ENCODE data around the gene GORASP1.

GORASP1 gene

DNA sequence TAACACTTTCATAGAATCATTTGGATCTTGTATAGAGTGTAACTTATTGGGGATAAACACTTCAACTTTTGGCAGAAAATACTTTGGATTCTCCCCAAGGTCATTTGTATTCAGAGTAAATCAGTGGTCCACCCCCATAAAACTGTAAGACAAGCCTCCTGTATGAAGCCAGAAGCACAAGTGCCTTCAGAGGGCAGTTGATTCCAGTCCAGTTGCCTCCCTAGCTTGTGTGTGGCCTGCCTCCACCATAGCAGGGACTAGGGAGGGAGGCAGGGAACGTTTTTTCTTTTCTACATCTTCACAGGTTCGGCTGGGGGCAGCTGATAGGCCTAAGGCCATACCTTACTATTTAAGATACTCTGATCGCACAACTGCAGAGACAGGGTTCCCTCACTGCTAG lies 11.6 kb downstream of the GORASP1 start:
- H3K27me3 ChIP-seq (ENCODE audit: control insufficient read depth in 1 of 2, insufficient read depth in 2 of 2, low read length in 2 of 2) = no peaks in the 10 kb centered on the region
- peaks cover 38 to 93% of the 10 kb centered on the region in 2 donors for H3K36me3 ChIP-seq (ENCODE audit: control insufficient read depth in 1 of 2, insufficient read depth in 2 of 2, low read length in 2 of 2)
- no peak overlapping the region for H3K4me3 ChIP-seq (ENCODE audit: low read depth in 1 of 2, low read length in 2 of 2)
- H3K4me1 ChIP-seq (ENCODE audit: control insufficient read depth in 1 of 2, insufficient read depth in 2 of 2, low read length in 2 of 2) = no peaks in the 10 kb centered on the region
- H3K9ac ChIP-seq (ENCODE audit: low read depth in 1 of 2, low read length in 2 of 2) = no peak overlapping the region
- H3K9me3 ChIP-seq (ENCODE audit: control insufficient read depth in 1 of 2, low read length in 2 of 2) = no peaks in the 10 kb centered on the region
- no peak overlapping the region for H3K27ac ChIP-seq (ENCODE audit: low read depth, low read length)

DNA sequence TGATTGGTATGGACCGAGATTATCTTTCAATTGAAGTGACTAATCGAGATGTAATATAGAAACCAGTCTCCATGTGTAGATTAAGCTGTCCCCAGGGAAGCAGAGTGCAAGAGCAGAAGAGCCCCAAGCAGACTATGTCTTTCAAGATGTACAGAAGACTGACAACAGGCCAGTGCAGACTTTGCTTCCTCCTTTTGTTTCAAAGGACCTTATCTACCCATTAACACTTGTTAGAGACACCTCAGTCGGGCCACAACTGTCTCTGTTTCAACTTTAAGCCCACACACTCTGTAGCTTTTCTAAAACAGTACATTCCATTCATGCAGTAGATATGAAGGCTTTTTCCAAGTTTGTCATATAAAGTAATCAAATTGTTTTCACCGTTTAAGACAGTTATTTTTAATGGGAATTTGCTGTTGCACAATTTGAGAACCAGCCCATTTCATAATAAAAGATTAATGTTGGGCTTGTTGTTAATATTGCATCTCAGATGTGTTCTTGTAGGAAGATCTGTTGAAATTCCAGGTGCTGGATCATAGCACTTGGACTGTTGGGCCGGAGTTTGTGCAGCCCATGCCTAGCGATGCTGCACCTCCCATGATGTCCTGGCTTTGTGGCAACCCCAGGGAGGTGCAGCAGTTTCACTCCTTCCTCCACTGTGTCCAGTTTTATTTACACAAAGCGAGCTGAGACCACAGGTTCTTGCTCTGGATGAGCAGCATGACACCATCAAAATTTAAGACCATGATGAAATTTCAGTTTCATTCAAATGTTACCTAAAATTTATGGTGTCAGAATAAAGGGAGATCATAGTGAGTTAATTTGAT lies 12.4 kb downstream of the GORASP1 start:
- Histone ChIP-seq H3K36me3 (ENCODE audit: control insufficient read depth in 1 of 2, insufficient read depth in 2 of 2, low read length in 2 of 2) (peaks cover 38 to 87% of the 10 kb centered on the region in 2 donors), H3K4me3 (ENCODE audit: low read depth in 1 of 2, low read length in 2 of 2) (no peak overlapping the region), H3K27ac (ENCODE audit: low read depth, low read length) (no peak overlapping the region), H3K27me3 (ENCODE audit: control insufficient read depth in 1 of 2, insufficient read depth in 2 of 2, low read length in 2 of 2) (no peaks in the 10 kb centered on the region), H3K9me3 (ENCODE audit: control insufficient read depth in 1 of 2, low read length in 2 of 2) (no peaks in the 10 kb centered on the region), H3K9ac (ENCODE audit: low read depth in 1 of 2, low read length in 2 of 2) (no peak overlapping the region), H3K4me1 (ENCODE audit: control insufficient read depth in 1 of 2, insufficient read depth in 2 of 2, low read length in 2 of 2) (no peaks in the 10 kb centered on the region)

DNA sequence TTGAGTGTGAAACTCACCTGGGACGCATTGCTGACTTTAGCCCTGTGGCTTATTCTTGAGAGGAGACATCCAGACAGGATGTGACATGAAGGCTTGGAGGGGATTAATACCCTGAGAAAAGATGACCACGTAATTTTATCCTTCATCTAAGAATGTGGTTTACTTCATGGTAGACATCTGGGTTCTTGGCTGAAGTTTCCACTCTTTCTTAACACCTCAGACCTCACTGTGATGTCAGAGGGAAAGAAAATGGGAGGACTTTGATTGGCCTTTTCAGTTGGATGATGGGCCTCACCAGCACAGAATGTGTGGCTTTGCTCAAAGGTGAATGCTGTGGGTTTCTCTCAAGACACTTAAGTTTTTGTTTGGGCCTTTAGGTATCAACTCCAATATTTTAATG lies 16.5 kb downstream of the GORASP1 start:
- Histone ChIP-seq H3K9me3 (ENCODE audit: control insufficient read depth in 1 of 2, low read length in 2 of 2) (no peaks in the 10 kb centered on the region), H3K27me3 (ENCODE audit: control insufficient read depth in 1 of 2, insufficient read depth in 2 of 2, low read length in 2 of 2) (no peaks in the 10 kb centered on the region), H3K36me3 (ENCODE audit: control insufficient read depth in 1 of 2, insufficient read depth in 2 of 2, low read length in 2 of 2) (peaks cover 33 to 85% of the 10 kb centered on the region in 2 donors), H3K4me3 (ENCODE audit: low read depth in 1 of 2, low read length in 2 of 2) (no peak overlapping the region), H3K27ac (ENCODE audit: low read depth, low read length) (no peak overlapping the region), H3K9ac (ENCODE audit: low read depth in 1 of 2, low read length in 2 of 2) (no peak overlapping the region), H3K4me1 (ENCODE audit: control insufficient read depth in 1 of 2, insufficient read depth in 2 of 2, low read length in 2 of 2) (no peaks in the 10 kb centered on the region)

DNA sequence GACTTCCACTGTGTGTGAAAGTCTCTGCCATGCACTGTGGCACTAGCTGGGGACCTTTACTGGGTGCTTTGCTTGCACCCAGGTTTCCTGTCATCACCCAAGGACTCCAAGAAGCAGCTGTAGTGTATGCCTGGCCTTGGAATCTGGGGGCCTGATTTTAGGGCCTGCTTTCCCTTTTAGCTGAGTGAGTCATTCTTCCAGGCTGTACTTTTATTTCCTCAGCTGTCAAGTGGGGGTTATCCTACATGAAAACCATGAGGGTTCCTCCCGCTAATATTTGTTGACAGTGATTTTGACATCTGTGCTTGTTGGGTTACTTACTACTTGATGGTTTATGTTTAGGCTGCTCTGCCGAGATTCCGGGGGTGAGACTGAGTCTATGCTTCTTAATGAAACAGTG lies 18.5 kb downstream of the GORASP1 start:
- Histone ChIP-seq H3K36me3 (ENCODE audit: control insufficient read depth in 1 of 2, insufficient read depth in 2 of 2, low read length in 2 of 2) (peaks cover 37 to 70% of the 10 kb centered on the region in 2 donors), H3K9ac (ENCODE audit: low read depth in 1 of 2, low read length in 2 of 2) (no peak overlapping the region), H3K27me3 (ENCODE audit: control insufficient read depth in 1 of 2, insufficient read depth in 2 of 2, low read length in 2 of 2) (no peaks in the 10 kb centered on the region), H3K4me3 (ENCODE audit: low read depth in 1 of 2, low read length in 2 of 2) (no peak overlapping the region), H3K4me1 (ENCODE audit: control insufficient read depth in 1 of 2, insufficient read depth in 2 of 2, low read length in 2 of 2) (no peaks in the 10 kb centered on the region), H3K27ac (ENCODE audit: low read depth, low read length) (no peak overlapping the region), H3K9me3 (ENCODE audit: control insufficient read depth in 1 of 2, low read length in 2 of 2) (no peaks in the 10 kb centered on the region)

DNA sequence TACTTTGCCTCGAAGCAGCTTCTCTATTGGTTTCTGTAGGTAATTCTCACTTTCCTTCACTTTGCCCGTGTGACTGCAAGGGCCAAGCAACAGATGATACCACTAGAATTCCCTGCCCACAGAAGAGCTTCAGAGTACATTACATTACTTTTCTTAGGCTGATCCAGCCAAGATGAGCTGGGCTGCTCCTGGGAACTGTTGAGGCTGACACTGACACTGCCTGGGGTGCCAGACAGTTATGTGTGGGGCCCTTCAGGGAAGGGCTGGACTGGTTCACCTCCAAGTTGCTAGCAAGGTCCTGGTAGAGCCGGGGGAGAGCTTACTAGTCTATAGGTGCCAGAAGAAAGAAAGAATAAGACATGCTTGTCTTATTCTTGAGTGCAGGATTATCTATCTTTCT lies 19.0 kb downstream of the GORASP1 start:
- Histone ChIP-seq H3K27me3 (ENCODE audit: control insufficient read depth in 1 of 2, insufficient read depth in 2 of 2, low read length in 2 of 2) (no peaks in the 10 kb centered on the region), H3K4me1 (ENCODE audit: control insufficient read depth in 1 of 2, insufficient read depth in 2 of 2, low read length in 2 of 2) (no peaks in the 10 kb centered on the region), H3K4me3 (ENCODE audit: low read depth in 1 of 2, low read length in 2 of 2) (no peak overlapping the region), H3K9ac (ENCODE audit: low read depth in 1 of 2, low read length in 2 of 2) (no peak overlapping the region), H3K9me3 (ENCODE audit: control insufficient read depth in 1 of 2, low read length in 2 of 2) (no peaks in the 10 kb centered on the region), H3K27ac (ENCODE audit: low read depth, low read length) (no peak overlapping the region), H3K36me3 (ENCODE audit: control insufficient read depth in 1 of 2, insufficient read depth in 2 of 2, low read length in 2 of 2) (peaks cover 37 to 68% of the 10 kb centered on the region in 2 donors)

DNA sequence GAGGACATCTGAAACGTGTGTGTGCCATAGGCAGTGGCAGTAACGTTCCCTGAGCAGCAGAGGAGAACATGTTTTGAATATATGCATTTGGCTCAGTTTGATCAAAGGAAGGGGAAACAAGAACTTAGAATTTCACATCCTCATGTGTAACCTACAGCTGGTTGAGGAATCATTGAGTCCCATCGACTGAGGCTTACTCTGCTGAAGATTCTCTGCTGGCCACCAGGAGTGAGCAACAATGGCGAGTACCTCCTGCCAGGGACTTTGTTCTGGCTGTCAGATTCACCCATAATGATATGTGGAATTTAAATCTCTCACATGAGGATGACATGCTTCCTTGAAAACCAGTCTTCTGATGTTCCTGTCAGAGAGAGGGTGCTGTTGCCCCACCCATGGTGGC lies 21.3 kb downstream of the GORASP1 start:
- Histone ChIP-seq H3K4me3 (ENCODE audit: low read depth in 1 of 2, low read length in 2 of 2) (no peak overlapping the region), H3K27ac (ENCODE audit: low read depth, low read length) (no peak overlapping the region), H3K9me3 (ENCODE audit: control insufficient read depth in 1 of 2, low read length in 2 of 2) (no peaks in the 10 kb centered on the region), H3K27me3 (ENCODE audit: control insufficient read depth in 1 of 2, insufficient read depth in 2 of 2, low read length in 2 of 2) (no peaks in the 10 kb centered on the region), H3K36me3 (ENCODE audit: control insufficient read depth in 1 of 2, insufficient read depth in 2 of 2, low read length in 2 of 2) (peaks cover 36 to 57% of the 10 kb centered on the region in 2 donors), H3K9ac (ENCODE audit: low read depth in 1 of 2, low read length in 2 of 2) (no peak overlapping the region), H3K4me1 (ENCODE audit: control insufficient read depth in 1 of 2, insufficient read depth in 2 of 2, low read length in 2 of 2) (no peaks in the 10 kb centered on the region)

DNA sequence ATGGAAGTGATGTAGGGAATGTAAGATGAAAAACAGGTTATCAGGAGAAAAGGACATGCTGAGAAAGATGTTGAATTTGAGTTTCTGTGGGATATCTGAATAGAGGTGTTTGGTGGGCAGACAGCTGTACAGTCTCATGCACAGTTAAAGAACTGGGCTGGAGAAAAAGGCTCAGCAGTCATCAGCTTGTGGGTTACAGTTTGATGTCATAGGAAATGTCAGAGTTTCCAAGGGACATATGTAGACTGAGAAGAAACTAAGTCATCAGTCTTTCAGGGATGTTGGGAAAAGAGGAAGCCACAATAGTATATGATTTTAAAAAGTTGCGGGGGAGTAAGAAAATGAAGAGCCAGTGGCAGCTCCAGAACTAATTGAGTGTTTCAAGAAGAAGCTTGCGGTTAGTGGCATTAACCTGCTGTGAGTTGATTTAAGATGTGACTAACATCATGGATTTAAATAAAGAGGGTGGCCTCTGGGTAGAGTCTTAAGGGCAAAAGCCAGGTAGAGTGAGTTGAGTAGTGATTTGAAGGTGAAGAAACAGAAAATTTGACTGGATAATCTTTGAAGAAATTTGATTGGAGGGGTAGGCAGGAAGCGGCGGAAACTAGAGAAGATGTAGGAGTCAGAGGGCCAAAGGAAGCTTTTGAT lies 24.6 kb downstream of the GORASP1 start:
- H3K4me3 ChIP-seq (ENCODE audit: low read depth in 1 of 2, low read length in 2 of 2) = no peak overlapping the region
- peaks cover 23 to 50% of the 10 kb centered on the region in 2 donors for H3K36me3 ChIP-seq (ENCODE audit: control insufficient read depth in 1 of 2, insufficient read depth in 2 of 2, low read length in 2 of 2)
- no peak overlapping the region for H3K9ac ChIP-seq (ENCODE audit: low read depth in 1 of 2, low read length in 2 of 2)
- H3K9me3 ChIP-seq (ENCODE audit: control insufficient read depth in 1 of 2, low read length in 2 of 2) = no peaks in the 10 kb centered on the region
- no peak overlapping the region for H3K27ac ChIP-seq (ENCODE audit: low read depth, low read length)
- no peaks in the 10 kb centered on the region for H3K4me1 ChIP-seq (ENCODE audit: control insufficient read depth in 1 of 2, insufficient read depth in 2 of 2, low read length in 2 of 2)
- no peaks in the 10 kb centered on the region for H3K27me3 ChIP-seq (ENCODE audit: control insufficient read depth in 1 of 2, insufficient read depth in 2 of 2, low read length in 2 of 2)

DNA sequence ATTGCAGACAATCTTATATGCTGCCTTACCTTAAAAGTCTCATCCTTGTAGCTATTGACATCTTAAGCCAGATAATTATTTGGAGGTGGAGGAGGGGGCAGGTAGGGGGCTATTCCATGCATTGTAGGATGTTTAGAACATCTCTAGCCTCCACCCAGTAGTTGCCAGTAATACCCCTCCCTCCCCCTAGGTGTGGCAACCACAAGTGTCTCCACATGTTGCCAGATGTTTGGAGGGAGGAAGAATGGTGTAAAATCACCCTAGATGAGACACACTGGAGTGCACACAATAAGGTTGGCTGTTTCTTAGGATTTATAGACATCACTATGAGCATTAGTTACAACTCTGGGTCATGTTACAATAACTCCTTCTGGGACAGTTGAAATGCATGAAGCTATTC lies 27.4 kb downstream of the GORASP1 start:
- H3K9ac ChIP-seq (ENCODE audit: low read depth in 1 of 2, low read length in 2 of 2) = no peak overlapping the region
- no peak overlapping the region for H3K27ac ChIP-seq (ENCODE audit: low read depth, low read length)
- no peaks in the 10 kb centered on the region for H3K27me3 ChIP-seq (ENCODE audit: control insufficient read depth in 1 of 2, insufficient read depth in 2 of 2, low read length in 2 of 2)
- H3K9me3 ChIP-seq (ENCODE audit: control insufficient read depth in 1 of 2, low read length in 2 of 2) = no peaks in the 10 kb centered on the region
- H3K36me3 ChIP-seq (ENCODE audit: control insufficient read depth in 1 of 2, insufficient read depth in 2 of 2, low read length in 2 of 2) = peaks cover 32 to 52% of the 10 kb centered on the region in 2 donors
- no peak overlapping the region for H3K4me3 ChIP-seq (ENCODE audit: low read depth in 1 of 2, low read length in 2 of 2)
- no peaks in the 10 kb centered on the region for H3K4me1 ChIP-seq (ENCODE audit: control insufficient read depth in 1 of 2, insufficient read depth in 2 of 2, low read length in 2 of 2)

DNA sequence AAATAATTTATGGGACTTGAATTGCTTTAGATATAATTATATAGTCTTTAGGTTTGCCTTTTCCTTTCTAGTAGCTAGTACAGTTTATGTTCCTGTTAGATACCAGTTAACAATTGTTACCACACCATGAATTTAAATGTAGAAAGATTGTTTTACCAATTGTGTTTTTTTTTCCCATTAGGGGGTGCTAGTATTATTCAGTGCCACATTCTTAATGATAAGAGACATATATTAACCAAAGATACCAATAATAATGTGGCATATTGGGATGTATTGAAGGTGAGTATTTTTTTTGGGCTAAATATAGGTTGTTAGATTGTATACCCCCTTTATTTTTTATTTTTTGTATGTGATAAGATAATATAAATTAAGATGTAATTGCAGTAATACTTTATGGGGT lies 27.9 kb downstream of the GORASP1 start:
- Histone ChIP-seq H3K9ac (ENCODE audit: low read depth in 1 of 2, low read length in 2 of 2) (no peak overlapping the region), H3K4me1 (ENCODE audit: control insufficient read depth in 1 of 2, insufficient read depth in 2 of 2, low read length in 2 of 2) (no peaks in the 10 kb centered on the region), H3K9me3 (ENCODE audit: control insufficient read depth in 1 of 2, low read length in 2 of 2) (no peaks in the 10 kb centered on the region), H3K27me3 (ENCODE audit: control insufficient read depth in 1 of 2, insufficient read depth in 2 of 2, low read length in 2 of 2) (no peaks in the 10 kb centered on the region), H3K4me3 (ENCODE audit: low read depth in 1 of 2, low read length in 2 of 2) (no peak overlapping the region), H3K27ac (ENCODE audit: low read depth, low read length) (no peak overlapping the region), H3K36me3 (ENCODE audit: control insufficient read depth in 1 of 2, insufficient read depth in 2 of 2, low read length in 2 of 2) (peaks cover 37 to 56% of the 10 kb centered on the region in 2 donors)

DNA sequence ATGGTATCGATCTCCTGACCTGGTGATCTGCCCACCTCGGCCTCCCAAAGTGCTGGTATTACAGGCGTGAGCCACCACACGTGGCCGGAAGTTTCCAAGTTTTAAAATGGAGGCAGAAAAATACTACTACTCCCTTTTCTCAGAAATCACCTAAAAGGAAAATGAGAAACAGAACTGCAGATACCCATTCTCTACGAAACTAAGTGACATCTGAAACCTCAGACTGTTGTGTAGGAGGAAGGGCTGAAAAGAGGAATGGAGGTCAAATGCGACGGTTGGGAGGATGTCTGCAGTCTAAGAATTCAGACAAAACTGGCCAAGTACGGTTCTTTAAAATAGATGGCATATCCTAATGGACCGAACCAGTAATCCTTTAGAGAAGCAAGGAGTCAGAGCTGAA lies 31.5 kb downstream of the GORASP1 start:
- H3K9ac ChIP-seq (ENCODE audit: low read depth in 1 of 2, low read length in 2 of 2) = no peak overlapping the region
- no peak overlapping the region for H3K27ac ChIP-seq (ENCODE audit: low read depth, low read length)
- no peaks in the 10 kb centered on the region for H3K4me1 ChIP-seq (ENCODE audit: control insufficient read depth in 1 of 2, insufficient read depth in 2 of 2, low read length in 2 of 2)
- peaks cover 52 to 64% of the 10 kb centered on the region in 2 donors for H3K36me3 ChIP-seq (ENCODE audit: control insufficient read depth in 1 of 2, insufficient read depth in 2 of 2, low read length in 2 of 2)
- no peak overlapping the region for H3K4me3 ChIP-seq (ENCODE audit: low read depth in 1 of 2, low read length in 2 of 2)
- H3K9me3 ChIP-seq (ENCODE audit: control insufficient read depth in 1 of 2, low read length in 2 of 2) = no peaks in the 10 kb centered on the region
- H3K27me3 ChIP-seq (ENCODE audit: control insufficient read depth in 1 of 2, insufficient read depth in 2 of 2, low read length in 2 of 2) = no peaks in the 10 kb centered on the region

Data from duodenal mucosa (tissue), 2 donors.